GM23248 (cell line): ENCODE data around the gene RNFT2. TPM values are rescaled to one million over a fixed set of nuclear protein-coding genes. Genes with fewer than 3 reads are reported as not detected.

Experiments
- DNase-seq: peaks from one replicate; pipeline ENCODE4 v3.0.0-alpha.2; 2015
- H2AFZ ChIP-seq: fragments of 200-600 bp; sonication (generic); 2 replicates; pipeline ENCODE4 v1.6.1; 2016; ENCODE audit warnings: antibody characterized with exemption
- H3F3A ChIP-seq: fragments of 200-600 bp; sonication (generic); 2 replicates; pipeline ENCODE4 v1.6.1; 2016; ENCODE audit warnings: mild to moderate bottlenecking, antibody characterized with exemption, mixed run types; ENCODE audit not compliant: insufficient read depth
- H3K27ac ChIP-seq: fragments of 200-600 bp; sonication (generic); 2 replicates; pipeline ENCODE4 v1.5.1; 2016; ENCODE audit warnings: mild to moderate bottlenecking
- H3K27me3 ChIP-seq: fragments of 200-600 bp; sonication (generic); replicated peaks from 2 replicates; pipeline ENCODE4 v1.6.1; 2016; ENCODE audit warnings: mild to moderate bottlenecking; ENCODE audit not compliant: insufficient read depth
- H3K36me3 ChIP-seq: fragments of 200-600 bp; sonication (generic); 2 replicates; pipeline ENCODE4 v1.6.1; 2016; ENCODE audit warnings: low read depth, mild to moderate bottlenecking
- H3K4me1 ChIP-seq: fragments of 200-600 bp; sonication (generic); 2 replicates; pipeline ENCODE4 v1.6.1; 2016; ENCODE audit warnings: mild to moderate bottlenecking; ENCODE audit not compliant: insufficient read depth
- H3K4me2 ChIP-seq: fragments of 200-600 bp; sonication (generic); one replicate; pipeline ENCODE4 v1.6.1; 2016; ENCODE audit warnings: mild to moderate bottlenecking; ENCODE audit not compliant: unreplicated experiment
- H3K4me3 ChIP-seq: fragments of 200-600 bp; sonication (generic); 2 replicates; pipeline ENCODE4 v1.5.1; 2016; ENCODE audit warnings: mild to moderate bottlenecking
- H3K79me2 ChIP-seq: fragments of 200-600 bp; sonication (generic); 2 replicates; pipeline ENCODE4 v1.6.1; 2016; ENCODE audit warnings: mild to moderate bottlenecking; ENCODE audit not compliant: insufficient read depth
- H3K9ac ChIP-seq: fragments of 200-600 bp; sonication (generic); 2 replicates; pipeline ENCODE4 v1.6.1; 2016; ENCODE audit warnings: mild to moderate bottlenecking
- H3K9me2 ChIP-seq: fragments of 200-600 bp; sonication (generic); 2 replicates; pipeline ENCODE4 v1.6.1; 2016; ENCODE audit warnings: mixed run types, mild to moderate bottlenecking, moderate library complexity; ENCODE audit not compliant: insufficient read depth
- H3K9me3 ChIP-seq: fragments of 200-600 bp; sonication (generic); one replicate; pipeline ENCODE4 v1.6.1; 2017; ENCODE audit warnings: low read depth
- H4K20me1 ChIP-seq: fragments of 200-600 bp; sonication (generic); 2 replicates; pipeline ENCODE4 v1.6.0; 2016; ENCODE audit not compliant: insufficient read depth
- EZH2 ChIP-seq: fragments of 200-600 bp; sonication (generic); IDR thresholded peaks from 2 replicates; pipeline ENCODE4 v1.6.1; 2018; ENCODE audit warnings: antibody characterized with exemption, mild to moderate bottlenecking; ENCODE audit not compliant: insufficient read depth, poor library complexity, severe bottlenecking
- EZH2phosphoT487 ChIP-seq: fragments of 200-600 bp; sonication (generic); IDR thresholded peaks from 2 replicates; pipeline ENCODE4 v1.6.1; 2018; ENCODE audit warnings: antibody characterized with exemption, moderate library complexity, mild to moderate bottlenecking, low read depth; ENCODE audit not compliant: insufficient read depth
- WGBS, 2 experiments: methylation state at CpG; one replicate each; pipeline ENCODE4 v1.1.6; 2015 to 2017; ENCODE audit warnings: low lambda C conversion rate in 2 of 2, low coverage in 1 of 2; ENCODE audit errors: missing lambda C conversion rate in 2 of 2; 5-methylcytosine and 5-hydroxymethylcytosine counted together
- in situ Hi-C: fragments of 300-500 bp; cut with MboI; formaldehyde crosslinking; loops from 2 replicates; pipeline ENCODE4 v1.15.0; 2020
- polyA plus RNA-seq: library from polyadenylated mRNA; unstranded; fragments of >200 nt; fragmentation: Nextera tagmentation; extraction: Ambion mirVana; gene quantifications from 2 replicates; pipeline ENCODE4 v1.2.1, GENCODE V29; 2016
- total RNA-seq: library from RNA; depleted of rRNA; stranded (reverse); fragments of >200 nt; shearing (Covaris generic); gene quantifications from 2 replicates; pipeline ENCODE4 v1.2.3, GENCODE V29; 2014

RNFT2 gene
- total and polyA plus RNA-seq, 2 experiments from 2014 or later: 0.24 to 0.43 TPM

GRCh38 chr12:116818341-116818856 is 80.3 kb downstream of the RNFT2 start:
- WGBS, 2 experiments: 19 to 30% methylated on average over 11 of the region's 11 CpGs

GRCh38 chr12:116818948-116819832 is 81.1 kb downstream of the RNFT2 start:
- Histone ChIP-seq H3F3A (peaks cover 20% of the 10 kb centered on the region), H3K4me2 (peak overlapping the region; percentile 93), H3K4me3 (peak overlapping the region; percentile 99), H3K9me3 (no peaks in the 10 kb centered on the region), H3K79me2 (no peaks in the 10 kb centered on the region), H3K9me2 (no peaks in the 10 kb centered on the region), H3K4me1 (peaks cover 6% of the 10 kb centered on the region; the same call in 1 of the 2 replicates), H4K20me1 (no peaks in the 10 kb centered on the region), H3K27ac (peak overlapping the region; percentile 83), H3K27me3 (no peaks in the 10 kb centered on the region), H3K9ac (peak overlapping the region; percentile 98), H2AFZ (peak overlapping the region; percentile 100), H3K36me3 (no peaks in the 10 kb centered on the region)
- TF ChIP-seq EZH2: no peak
- no peak for TF ChIP-seq EZH2phosphoT487
- DNase-seq: peak; percentile 97
- WGBS, 2 experiments: 1 to 2% methylated on average over 49 to 51 of the region's 70 CpGs
- in situ Hi-C loops: no loop called here

More at GRCh38 chr12:116818341-116818856, 80.3 kb downstream of the RNFT2 start:
- H3K36me3 ChIP-seq: no peaks in the 10 kb centered on the region
- in situ Hi-C loops: no loop called here
- H3K4me1 ChIP-seq: peaks cover 6% of the 10 kb centered on the region; the same call in 1 of the 2 replicates
- peaks cover 20% of the 10 kb centered on the region for H3F3A ChIP-seq
- H3K27ac ChIP-seq: peak overlapping the region; percentile 83; the same call in 1 of the 2 replicates
- H3K4me2 ChIP-seq: peak overlapping the region; percentile 93
- DNase-seq: peak; percentile 54
- H3K9ac ChIP-seq: peak overlapping the region; percentile 98
- H3K4me3 ChIP-seq: peak overlapping the region; percentile 99
- H3K9me2 ChIP-seq: no peaks in the 10 kb centered on the region
- H3K79me2 ChIP-seq: no peaks in the 10 kb centered on the region
- no peak for TF ChIP-seq EZH2phosphoT487
- TF ChIP-seq EZH2: no peak
- no peaks in the 10 kb centered on the region for H4K20me1 ChIP-seq
- peak overlapping the region; percentile 100 for H2AFZ ChIP-seq
- H3K9me3 ChIP-seq: no peaks in the 10 kb centered on the region
- no peaks in the 10 kb centered on the region for H3K27me3 ChIP-seq

- Histone ChIP-seq H4K20me1 (no peaks in the 10 kb centered on the region), H3K4me2 (no peak overlapping the region), H3K9ac (no peak overlapping the region), H3K79me2 (no peaks in the 10 kb centered on the region), H3F3A (peaks cover 20% of the 10 kb centered on the region), H3K4me1 (peaks cover 6% of the 10 kb centered on the region; the same call in 1 of the 2 replicates), H2AFZ (peak overlapping the region; percentile 72; the same call in 1 of the 2 replicates), H3K4me3 (peak overlapping the region; percentile 99; the same call in 1 of the 2 replicates), H3K9me3 (no peaks in the 10 kb centered on the region), H3K36me3 (no peaks in the 10 kb centered on the region), H3K27ac (no peak overlapping the region), H3K9me2 (no peaks in the 10 kb centered on the region), H3K27me3 (no peaks in the 10 kb centered on the region)
- in situ Hi-C loops: no loop called here
- WGBS, 2 experiments: 70 to 71% methylated on average over 10 of the region's 10 CpGs
- TF ChIP-seq EZH2 (no peak), EZH2phosphoT487 (no peak)
- DNase-seq: no peak
These were observed 82.0 kb downstream of the RNFT2 start for GRCh38 chr12:116820064-116820656.

- H3K79me2 ChIP-seq: no peaks in the 10 kb centered on the region
- H3F3A ChIP-seq: peaks cover 20% of the 10 kb centered on the region
- in situ Hi-C loops: no loop called here
- no peaks in the 10 kb centered on the region for H3K36me3 ChIP-seq
- H3K9ac ChIP-seq: no peak overlapping the region
- no peaks in the 10 kb centered on the region for H3K9me2 ChIP-seq
- peaks cover 6% of the 10 kb centered on the region; the same call in 1 of the 2 replicates for H3K4me1 ChIP-seq
- no peak overlapping the region for H3K4me3 ChIP-seq
- 32 to 37% methylated on average over 8 of the region's 8 CpGs for WGBS, 2 experiments
- no peak overlapping the region for H3K4me2 ChIP-seq
- DNase-seq: no peak
- H2AFZ ChIP-seq: no peak overlapping the region
- no peaks in the 10 kb centered on the region for H3K27me3 ChIP-seq
- TF ChIP-seq EZH2phosphoT487 (no peak), EZH2 (no peak)
- H4K20me1 ChIP-seq: no peaks in the 10 kb centered on the region
- H3K27ac ChIP-seq: no peak overlapping the region
- H3K9me3 ChIP-seq: no peaks in the 10 kb centered on the region
These were observed 83.2 kb downstream of the RNFT2 start for GRCh38 chr12:116821291-116821690.
